Measurements from ENCODE around the gene ZNFX1.
"Not testable (repeated sequence)": the region's sequence is repeated elsewhere in the genome, so short reads cannot be mapped to it uniquely, and the experiment has no call there.

Gene ZNFX1

DNA sequence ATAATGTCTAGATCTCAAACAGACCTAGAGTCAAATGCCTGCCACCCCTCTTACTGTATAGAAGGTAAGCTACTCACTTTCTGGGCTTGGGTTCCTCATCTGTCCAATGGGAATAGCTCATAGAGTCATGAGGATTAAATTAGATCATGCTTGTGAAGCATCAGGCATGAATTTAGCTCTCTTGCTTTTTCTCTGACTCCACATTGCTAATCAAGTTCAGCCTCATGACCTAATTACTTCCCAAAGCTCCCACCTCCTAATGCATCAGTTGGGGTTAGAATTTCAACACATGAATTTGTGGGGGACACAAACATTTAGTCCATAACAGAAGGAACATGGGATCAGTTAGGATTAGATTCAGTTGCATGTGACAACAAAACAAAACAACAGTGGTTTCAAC is 63.3 kb downstream of the ZNFX1 start:
- DNase-seq (ENCODE audit: low read depth in 2 of 2): no peak

DNA sequence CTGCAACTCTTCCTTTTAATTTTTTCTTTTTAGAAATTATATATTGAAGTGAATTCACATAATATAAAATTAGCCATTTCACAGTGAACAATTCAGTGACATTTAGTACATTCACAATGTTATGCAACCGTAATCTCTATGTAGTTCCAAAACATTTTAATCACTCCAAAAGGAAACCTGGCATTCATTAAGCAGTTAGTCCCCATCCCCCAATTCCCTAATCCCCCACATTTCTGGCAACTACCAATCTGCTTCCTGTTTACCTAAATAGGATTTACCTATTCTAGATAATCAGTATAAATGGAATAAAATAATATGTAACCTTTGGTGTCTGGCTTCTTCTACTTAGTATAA is 67.1 kb downstream of the ZNFX1 start:
- DNase-seq (ENCODE audit: low read depth in 2 of 2): no peak

DNA sequence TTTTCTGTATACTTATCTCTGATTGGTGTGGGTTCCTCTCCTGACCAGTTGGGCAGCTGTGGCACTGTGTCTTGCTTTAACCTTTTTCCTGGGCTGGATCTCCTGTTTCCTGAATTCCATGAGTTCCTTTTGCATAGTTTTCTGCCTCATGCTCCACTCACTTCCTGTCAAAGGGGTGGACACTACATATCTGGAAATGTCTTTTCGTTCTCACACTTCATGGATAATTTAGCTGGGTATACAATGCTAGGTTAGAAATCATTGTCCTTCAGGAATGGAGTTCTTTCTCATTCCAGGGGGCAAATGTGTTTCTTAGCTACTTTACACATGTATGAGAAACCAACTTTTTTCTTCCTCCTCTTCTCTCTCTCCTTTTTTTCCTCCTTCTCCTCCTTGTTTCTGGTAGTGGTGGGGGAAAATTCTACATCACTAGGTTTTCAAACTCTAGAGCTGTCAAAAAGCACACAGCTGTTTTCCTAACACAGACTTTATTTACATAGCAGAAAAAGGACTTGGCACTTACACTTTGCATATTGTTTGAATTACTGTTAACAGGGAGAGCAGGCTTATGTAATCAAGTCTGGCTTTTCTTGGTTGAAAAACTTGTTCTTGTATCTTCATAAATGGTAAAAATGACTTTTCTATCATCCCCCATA is 67.6 kb downstream of the ZNFX1 start:
- no peak for DNase-seq (ENCODE audit: low read depth in 2 of 2)

DNA sequence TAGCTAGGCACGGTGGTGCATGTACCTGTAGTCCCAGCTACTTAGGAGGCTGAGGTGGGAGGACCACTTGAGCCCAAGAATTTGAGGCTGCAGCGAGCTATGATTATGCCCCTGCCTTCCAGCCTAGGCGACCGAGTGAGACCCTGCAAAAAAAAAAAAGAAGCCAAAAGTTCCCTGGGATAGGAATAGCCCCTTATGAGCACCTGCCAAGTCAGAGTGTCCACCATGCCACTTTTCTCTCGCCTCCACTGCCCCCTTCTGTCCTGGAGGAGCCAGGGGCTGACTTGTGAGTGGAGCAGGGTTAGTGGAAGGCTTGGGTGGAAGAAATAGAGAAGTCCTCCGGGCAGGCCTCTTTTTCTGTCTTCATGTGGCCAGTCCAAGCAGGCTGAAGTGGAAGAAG is 70.8 kb downstream of the ZNFX1 start:
- no peak for DNase-seq (ENCODE audit: low read depth in 2 of 2)

DNA sequence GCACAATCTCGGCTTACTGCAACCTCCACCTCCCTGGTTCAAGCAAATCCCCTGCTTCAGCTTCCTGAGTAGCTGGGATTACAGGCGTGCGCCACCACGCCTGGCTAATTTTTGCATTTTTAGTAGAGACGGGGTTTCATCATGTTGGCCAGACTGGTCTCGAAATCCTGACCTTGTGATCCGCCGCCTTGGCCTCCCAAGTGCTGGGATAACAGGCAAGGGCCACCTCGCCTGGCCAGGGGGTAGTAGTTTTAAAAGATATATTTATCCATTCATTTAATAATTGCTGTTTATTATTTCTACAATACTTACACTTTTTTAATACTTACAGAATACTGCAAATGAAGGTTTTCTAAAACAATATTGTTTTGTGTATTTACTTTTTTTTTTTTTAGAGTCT is 74.1 kb downstream of the ZNFX1 start:
- no peak for DNase-seq (ENCODE audit: low read depth in 2 of 2)

DNA sequence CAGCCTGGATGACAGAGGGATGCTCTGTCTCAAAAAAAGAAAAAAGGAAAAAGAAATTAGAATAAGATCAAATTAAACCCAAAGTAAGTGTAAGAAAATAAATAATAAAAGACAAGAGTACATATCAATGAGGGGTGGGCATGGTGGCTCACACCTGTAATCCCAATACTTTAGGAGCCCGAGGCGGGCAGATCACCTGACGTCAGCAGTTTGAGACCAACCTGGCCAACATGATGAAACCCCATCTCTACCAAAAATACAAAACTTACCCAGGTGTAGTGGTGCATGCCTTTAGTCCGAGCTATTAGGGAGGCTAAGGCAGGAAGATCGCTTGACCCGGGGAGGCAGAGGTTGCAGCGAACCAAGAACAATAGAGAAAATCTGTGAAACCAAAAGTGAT is 74.8 kb downstream of the ZNFX1 start:
- DNase-seq (ENCODE audit: low read depth in 2 of 2): no peak

DNA sequence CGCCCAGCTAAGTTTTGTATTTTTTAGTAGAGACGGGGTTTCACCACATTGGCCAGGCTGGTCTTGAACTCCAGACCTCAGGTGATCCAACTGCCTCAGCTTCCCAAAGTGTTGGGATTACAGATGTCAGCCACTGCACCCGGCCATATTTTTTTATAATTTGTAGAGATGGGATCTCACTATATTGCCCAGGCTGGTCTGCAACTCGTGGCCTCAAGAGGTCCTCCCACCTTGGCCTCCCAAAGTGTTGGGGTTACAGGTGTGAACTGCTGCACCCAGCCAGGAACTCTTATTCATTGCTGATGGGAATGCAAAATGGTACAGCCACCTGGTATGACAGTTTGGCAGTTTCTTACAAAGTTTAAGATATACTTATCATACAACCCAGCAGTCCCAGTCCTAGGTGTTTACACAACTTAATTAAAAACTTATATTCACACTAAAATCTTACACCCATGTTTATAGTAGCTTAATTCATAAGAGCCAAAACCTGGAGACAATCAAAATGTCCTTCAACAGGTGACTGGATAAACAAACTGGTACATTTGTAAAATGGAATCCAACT is 78.0 kb downstream of the ZNFX1 start:
- DNase-seq (ENCODE audit: low read depth in 2 of 2): no peak

DNA sequence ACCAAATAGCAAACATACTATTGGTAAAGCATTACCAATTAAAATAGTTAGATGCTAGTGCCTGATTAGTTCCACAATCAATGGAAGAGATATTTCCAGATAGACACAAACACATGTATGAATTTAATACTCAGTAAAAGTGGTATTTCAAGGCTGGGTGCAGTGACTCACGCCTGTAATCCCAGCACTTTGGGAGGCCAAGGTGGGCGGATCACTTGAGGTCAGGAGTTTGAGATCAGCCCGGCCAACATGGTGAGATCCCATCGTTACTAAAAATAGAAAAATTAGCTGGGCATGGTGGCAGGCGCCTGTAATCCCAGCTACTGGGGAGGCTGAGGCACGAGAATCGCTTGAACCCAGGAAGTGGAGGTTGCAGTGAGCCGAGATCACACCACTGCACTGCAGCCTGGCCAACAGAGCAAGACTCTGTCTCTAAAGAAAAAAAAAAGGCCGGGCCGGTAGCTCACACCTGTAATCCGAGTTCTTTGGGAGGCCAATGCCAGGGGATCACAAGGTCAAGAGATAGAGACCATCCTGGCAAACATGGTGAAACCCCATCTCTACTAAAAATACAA is 84.8 kb downstream of the ZNFX1 start:
- DNase-seq (ENCODE audit: low read depth in 2 of 2): not testable (repeated sequence)
